NCI-H82 treated with DMSO at 0.1 percent for 48 hours (cell line): ENCODE measurements around the gene PTPRN2.
"Not testable (repeated sequence)": the region's sequence is repeated elsewhere in the genome, so short reads cannot be mapped to it uniquely, and the experiment has no call there.

Experiments used
- DNase-seq: peaks from one replicate; lab custom pipeline; 2025; ENCODE audit not compliant: unreplicated experiment; lab: John Stamatoyannopoulos, UW

PTPRN2 gene

GRCh38 chr7:157499835-157500153, 1087.8 kb downstream of the PTPRN2 start:
- DNase-seq = no peak

DNA sequence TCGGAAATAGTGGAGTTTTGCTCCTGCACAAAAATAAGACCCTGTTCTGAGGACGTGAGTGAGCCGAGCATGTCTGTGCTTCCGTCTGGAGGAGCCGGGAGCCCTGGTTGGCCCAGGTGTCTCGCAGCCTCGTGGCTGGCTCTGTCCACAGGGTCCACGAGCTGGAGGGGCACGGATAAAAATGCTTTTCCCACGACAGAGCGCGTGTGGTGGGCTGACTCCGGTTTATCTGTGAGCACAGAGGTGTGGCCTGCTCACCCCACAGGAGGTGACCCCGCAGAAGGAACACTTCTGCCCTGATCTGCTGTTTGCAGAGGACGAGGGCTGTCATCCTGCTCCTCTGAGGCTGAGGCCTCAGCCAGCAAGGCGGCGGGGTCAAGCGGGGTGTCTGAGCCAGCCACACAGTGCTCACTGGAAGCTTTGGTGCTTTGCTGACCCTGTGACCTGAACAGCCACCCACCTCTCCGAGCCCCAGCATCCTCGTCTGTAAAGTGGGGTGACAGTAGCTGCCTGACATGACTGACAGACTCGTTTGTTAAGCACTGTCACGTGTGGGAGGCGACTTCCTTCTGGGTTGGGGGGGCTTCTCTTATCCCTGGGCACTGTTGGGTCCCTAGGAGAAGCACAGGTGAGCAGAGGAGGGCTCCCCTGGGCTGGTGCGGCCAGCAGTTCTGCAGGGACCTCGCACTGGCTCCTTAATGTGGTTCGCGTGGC, 1088.3 kb downstream of the PTPRN2 start:
- DNase-seq = no peak

DNA sequence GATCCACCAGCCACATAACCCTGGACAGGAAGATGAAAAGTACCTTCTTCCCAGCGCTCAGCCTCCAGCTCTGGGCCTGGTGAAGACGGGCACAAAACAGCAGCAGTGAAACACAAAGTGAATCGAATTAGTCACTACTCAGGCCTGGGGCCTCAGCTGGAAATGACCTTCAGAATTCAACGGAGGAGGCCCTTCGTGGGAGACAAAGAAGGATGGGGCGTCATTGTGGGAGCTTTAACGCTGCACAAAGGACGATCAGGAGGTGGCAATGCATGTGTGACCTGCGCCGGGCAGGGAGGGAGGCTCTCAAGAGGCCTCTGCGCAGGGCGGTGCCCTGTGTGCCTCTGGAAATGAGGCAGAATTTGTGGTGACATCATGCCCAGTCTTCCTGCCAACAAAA, 1089.0 kb downstream of the PTPRN2 start:
- DNase-seq = no peak

- no peak for DNase-seq
Observed at GRCh38 chr7:157497744-157498651, 1089.6 kb downstream of the PTPRN2 start.

DNA sequence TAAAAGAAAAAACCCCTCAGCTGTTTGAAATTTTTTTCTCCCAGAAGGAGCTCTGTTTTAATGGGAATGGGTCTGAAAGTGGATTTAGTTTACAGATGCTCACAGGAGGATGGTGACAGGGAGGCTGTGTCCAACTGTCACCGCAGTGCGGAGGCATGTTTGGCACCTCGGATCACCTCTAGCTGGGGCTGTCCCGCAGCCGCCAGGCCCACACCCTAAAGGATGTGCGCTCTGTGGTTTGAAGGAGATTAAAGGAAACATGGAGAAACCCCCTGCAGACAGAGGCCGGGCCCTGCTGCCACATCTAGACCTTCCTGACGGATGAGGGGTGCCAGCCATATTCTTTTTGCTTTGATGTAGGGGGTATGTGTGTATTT, 1090.3 kb downstream of the PTPRN2 start:
- DNase-seq = no peak

- DNase-seq = no peak
Observed at GRCh38 chr7:157496416-157497275, 1091.0 kb downstream of the PTPRN2 start.

DNA sequence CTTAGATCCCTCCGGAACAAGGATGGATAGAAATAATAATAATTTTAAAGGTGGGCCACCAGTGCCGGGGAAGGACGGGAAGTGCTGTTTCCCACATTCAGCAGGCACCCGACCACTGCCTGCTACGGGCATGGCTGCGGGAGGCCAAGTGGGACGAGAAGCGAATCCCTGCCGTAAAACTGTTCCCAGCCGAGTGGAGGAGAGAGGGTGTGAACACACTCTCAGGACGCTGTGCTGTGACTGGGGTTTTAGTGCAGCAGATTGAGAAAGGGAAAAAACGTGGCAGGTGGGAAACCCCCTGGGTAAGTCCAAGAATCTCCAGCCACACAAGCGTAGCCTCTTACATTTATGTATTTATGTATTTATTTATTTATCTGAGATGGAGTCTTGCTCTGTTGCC, 1092.0 kb downstream of the PTPRN2 start:
- DNase-seq = no peak

- DNase-seq = no peak
Observed at GRCh38 chr7:157495177-157495553, 1092.5 kb downstream of the PTPRN2 start.

DNA sequence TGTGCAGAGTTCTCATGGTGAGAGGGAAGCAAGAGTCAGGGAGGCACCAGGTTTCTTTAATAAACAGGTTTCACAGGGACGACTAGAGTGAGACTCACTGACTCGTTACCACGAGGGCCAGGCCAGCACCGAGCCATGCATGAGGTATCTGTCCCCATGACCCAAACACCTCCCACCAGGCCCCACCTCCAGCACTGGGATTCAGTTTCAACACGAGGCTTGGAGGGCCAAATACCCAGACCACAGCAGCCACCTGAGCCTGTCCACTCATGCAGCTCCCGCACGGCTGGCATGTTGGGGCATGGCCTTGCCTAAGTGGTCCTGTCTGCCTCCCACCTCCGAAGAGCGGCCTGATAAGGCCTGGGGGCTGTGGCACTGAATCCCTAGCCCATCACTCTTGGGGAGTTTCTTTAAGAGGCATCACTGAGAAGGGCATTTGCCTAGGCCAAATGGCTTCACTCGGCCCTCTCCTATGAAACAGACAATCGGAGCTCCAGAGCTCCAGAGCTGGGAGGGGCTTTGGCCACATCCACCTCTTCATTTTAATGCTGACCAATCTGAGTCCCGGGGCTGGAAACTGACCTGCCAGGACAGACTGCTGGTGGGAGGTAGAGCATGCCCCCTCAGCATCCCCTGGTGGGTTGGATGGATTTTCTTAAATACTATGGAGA, 1093.0 kb downstream of the PTPRN2 start:
- DNase-seq = no peak

DNA sequence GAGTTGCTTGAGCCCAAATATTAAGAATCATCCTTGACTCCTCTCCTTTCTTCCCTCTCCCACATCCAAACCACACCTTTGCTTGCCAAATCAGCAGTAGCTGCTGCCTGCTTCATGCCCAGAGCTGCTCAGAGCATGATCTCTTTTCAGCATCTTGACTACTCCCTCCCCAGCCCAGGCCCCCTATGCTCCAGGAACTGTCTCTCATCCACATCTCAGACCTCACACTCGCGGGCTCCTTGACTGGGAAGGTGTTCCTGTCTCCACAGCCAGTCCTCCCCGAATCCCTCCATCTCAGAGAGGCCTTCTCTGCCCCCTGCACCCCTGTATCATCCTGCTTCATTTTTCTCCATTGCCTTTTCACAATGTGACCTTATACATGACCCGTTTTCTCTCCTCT, 1093.8 kb downstream of the PTPRN2 start:
- no peak for DNase-seq

- no peak for DNase-seq
Observed at GRCh38 chr7:157493017-157493416, 1094.6 kb downstream of the PTPRN2 start.

- DNase-seq = no peak
Observed at GRCh38 chr7:157490465-157490912, 1097.1 kb downstream of the PTPRN2 start.

- not testable (repeated sequence) for DNase-seq
Observed at GRCh38 chr7:157489870-157490269, 1097.8 kb downstream of the PTPRN2 start.
